Fibroblast of skin of abdomen (primary cell): ENCODE measurements around the gene RGSL1.
A peak's percentile ranks its signal among the peaks of the same experiment; 100 is the strongest.
"Not testable (repeated sequence)": the region's sequence is repeated elsewhere in the genome, so short reads cannot be mapped to it uniquely, and the experiment has no call there.

Source experiments
- DNase-seq: peaks from one replicate; pipeline ENCODE4 v3.0.0-alpha.2; 2013

The RGSL1 gene

DNA sequence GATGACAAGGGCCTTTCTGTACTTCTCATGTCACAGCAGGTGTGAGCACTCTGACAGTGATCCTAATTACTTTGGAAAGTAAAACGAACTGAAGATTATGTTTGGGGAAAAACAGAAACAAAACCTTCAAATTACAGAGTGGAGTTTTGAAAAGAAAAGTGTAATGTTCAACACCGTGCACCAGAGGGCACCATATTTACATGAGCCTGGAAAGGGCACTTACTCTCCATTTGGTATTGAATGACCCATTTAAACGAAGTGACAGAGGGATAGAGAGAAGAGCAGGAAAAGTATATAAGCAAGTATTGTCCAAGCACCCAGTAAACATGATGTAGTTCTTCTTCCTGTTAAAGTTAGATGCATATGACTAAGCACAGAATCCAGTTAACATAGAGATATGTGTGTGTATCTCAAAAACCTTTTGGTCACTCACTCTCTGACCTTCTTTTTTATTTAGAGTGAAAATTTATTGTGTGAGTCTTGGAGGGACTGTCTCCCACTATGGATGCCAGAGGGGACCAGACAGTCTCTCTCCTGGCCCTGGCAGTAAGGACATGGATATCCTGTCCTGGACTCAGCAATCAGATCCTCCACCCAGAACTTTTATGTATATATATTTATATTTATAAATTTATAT lies 3.8 kb upstream of the RGSL1 start:
- DNase-seq, result peak; percentile 33

DNA sequence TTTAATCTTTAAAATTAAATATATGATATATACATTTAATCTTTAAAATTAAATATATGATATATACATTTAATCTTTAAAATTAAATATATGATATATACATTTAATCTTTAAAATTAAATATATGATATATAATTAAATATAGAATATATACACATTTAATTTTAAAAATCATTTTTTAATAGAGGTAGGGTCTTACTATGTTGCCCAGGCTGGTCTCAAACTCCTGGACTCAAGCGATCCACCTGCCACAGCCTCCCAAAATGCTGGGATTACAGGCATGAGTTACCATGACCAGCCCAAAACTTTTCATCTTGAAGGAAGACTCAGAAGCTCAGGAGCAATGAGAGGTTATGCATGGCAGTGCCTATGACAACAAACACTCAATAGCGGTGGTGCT lies 2.8 kb upstream of the RGSL1 start:
- DNase-seq, result not testable (repeated sequence)

DNA sequence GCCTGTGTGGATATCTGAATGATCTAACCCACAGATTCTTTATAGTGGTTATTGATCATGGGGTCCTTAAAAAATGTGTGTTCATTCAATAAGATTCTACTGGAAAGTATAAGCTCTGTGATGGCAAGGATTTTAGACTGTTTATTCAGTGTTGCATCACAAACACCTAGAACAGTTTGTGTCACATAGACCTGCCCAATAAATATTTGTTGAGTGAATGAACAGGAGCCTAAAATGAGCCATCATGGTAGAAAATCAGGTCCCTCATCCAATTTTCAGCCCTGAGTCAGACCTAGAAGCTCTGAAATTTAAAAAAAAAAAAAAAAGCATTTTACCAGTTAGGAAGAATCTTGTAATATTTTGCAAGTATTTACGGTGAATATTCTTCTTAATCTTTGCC lies 2.3 kb upstream of the RGSL1 start:
- DNase-seq, result no peak

DNA sequence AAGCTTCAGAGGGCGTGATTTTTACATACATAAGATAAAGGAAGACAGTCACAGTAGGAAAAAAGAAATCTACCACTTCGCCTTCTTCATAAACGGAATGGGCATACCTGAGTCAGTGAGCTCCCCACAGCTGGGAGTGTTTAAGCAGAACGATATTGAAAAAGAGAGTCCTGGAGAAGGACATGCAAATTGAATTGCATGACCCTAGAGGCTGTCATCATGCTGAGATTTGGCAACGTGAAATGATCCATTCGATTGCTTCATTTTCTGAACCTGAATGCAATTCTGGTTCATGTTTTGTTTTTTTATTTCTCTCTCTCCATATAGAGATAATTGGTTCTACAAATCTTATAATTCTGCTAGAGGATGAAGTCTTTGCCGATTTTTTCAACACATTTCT lies 3.7 kb downstream of the RGSL1 start:
- no peak for DNase-seq

DNA sequence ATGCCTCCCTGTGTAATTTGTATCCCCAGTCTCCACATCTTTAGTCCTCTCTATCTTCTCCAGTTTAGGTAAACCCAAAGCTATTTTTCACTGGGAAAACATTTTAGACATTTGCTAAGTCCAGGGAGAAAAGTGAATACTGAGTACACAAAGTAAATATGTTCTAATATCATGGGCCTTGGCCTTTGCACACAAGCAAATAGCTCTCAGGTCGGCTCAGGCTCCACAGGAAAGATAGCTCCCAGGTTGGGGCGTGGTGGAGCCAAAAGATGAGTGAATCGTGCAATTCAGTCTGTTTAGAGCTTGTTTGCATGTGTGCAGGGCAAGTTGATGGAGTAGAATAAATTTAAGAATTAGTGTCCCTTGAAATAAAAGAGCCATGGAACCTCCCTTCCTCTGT lies 7.9 kb downstream of the RGSL1 start:
- no peak for DNase-seq

DNA sequence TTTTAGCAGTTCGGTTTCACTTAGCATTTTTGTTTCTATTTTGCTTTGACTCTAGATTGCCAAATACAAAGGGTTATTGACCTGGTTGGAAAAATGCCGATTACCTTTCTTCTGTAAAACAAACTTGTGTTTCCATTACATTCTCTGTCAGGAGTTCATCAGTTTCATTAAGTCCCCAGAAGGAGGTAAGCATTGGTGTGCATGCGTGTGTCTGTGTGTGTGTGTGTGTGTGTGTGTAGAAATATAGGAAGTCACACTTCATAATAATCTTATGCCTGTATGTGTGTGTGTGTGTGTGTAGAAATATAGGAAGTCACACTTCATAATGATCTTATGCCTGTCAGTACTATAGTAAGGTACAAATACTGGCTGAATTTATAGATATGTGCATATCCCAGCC lies 10.0 kb downstream of the RGSL1 start:
- no peak for DNase-seq

DNA sequence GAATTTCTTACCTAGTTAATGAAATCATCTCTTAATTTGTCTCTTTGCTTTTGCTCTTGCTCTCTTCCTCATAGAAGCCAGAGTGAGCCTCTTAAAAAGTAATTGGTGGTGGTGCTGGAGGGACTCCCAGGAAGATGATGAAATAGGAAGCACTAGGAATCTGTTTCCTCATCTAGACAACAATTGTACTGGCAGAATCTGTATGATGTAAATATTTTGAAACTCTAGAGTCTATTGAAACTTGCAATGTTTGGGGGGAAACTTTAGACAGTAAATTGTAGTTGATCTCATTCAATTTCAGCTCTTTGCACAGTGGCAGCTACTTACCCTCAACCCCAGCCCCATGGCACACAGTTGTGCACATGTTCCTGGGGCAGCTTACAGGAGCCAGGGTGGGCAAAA lies 10.6 kb downstream of the RGSL1 start:
- peak; percentile 10 for DNase-seq

DNA sequence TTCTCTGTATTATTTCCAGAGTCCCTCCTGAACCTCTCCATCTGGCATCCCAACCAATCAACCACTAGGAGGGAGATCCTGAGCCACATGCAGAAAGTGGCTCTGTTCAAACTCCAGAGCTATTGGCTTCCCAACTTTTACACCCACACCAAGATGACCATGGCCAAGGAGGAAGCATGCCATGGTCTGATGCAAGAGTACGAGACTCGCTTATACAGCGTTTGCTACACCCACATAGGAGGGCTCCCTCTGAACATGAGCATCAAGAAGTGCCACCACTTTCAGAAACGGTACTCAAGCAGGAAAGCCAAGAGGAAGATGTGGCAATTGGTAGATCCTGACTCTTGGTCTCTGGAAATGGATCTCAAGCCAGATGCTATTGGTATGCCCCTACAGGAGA lies 23.6 kb downstream of the RGSL1 start:
- DNase-seq, result no peak

DNA sequence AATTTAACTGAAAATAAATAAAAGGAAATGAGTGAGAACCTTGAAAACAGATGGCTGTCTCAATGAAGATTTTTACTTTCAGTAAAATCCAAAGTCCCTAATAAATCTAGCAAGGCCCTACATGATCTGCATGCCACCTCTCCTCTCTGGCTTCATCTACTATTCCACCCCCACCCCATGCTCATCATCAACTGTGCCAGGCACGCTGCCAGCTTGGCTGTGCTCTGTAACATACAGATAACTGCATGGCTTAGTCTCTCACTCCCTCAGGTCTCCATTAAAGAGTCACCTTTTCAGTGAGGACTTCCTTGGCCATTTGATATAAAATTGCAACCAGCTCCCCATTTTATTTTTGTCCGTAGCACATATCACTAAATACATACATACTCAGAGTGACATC lies 26.7 kb downstream of the RGSL1 start:
- no peak for DNase-seq

DNA sequence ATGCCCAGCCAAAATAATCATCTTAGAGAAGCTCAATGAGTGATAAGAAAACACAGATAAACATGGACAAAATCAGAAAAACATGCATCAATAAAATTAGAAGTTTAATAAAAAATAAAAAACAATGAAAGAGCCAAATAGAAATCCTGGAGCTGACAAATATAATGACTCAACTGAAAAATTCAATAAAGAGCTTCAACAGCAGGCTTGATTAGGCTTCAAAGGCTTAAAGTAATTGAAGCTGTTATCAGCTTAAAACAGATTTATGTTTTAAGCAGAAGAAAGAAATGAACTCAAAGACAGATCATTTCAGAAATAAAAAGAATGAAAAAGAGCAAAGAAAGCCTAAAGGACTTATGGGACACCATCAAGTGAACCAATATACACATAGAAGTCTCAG lies 28.3 kb downstream of the RGSL1 start:
- no peak for DNase-seq

DNA sequence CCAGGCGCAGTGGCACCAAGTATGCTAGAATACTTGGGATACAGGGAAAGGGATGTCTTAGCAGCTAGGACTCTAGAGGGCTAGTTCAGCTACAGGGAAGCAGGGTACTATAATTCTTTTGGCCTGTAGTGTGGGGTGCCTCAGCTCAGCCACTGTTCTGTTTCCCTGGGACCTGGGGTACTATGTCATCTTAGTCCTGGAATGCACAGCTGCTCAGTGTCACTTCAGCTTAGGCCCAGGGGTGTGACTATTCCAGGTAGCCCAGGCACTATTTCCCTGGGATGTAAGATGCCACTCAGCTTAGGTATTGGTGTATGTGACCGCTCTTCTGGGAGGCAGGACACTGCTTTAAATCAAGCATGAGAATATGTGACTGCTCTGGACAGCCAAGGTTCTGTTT lies 34.1 kb downstream of the RGSL1 start:
- DNase-seq, result no peak

DNA sequence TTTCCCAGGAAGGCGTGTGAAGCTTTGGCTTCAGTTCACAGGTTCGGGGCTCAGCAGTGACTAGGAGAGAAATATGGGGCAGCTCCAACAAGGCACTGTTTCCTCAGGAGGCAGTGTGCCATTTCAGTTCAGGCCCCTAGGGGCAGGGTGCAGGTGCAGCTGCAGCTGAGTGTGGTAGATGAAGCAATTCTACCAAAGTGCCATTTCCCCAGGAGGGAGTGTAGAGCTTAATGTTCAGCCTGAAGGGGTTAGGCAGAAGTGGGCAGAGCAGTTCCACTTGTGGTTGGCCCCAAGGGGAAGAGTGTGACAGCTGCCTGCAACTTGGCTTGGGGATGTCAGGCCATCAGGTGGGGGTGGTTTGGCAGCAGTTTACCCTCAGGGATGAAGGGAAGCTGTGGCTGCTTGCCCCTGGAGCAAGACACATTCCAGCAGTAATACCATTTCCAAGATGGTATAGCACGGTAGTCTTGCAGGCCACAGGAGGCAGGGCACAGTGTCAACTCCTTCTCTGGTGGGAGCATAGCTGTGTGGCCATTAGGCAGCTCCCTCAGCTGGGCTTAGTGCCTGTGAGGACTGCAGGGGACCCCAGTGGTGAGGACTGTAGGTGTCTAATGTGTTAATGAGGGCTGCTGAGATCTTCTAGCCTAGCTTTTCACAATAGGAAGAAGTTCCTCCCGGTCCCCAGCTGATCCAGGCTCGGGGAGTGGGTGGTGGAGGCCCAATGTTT lies 34.7 kb downstream of the RGSL1 start:
- DNase-seq, result no peak

DNA sequence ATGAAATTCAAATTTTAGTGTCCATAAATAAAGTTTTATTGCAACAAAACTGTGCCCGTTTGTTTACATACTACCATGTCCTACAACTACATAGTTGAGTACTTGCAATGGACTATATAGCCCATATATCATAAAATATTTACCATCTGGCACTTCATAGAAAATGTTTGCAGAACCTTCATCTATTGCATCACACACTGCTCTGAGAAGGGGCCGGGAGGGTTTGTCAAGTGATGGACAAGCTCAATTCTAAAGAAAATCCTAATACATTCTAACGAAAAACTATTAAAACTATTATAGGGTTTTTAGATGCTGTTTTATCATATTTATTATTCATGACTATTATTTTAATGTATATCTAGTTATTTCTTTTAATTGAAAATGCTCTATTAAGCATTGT lies 35.9 kb downstream of the RGSL1 start:
- no peak for DNase-seq

DNA sequence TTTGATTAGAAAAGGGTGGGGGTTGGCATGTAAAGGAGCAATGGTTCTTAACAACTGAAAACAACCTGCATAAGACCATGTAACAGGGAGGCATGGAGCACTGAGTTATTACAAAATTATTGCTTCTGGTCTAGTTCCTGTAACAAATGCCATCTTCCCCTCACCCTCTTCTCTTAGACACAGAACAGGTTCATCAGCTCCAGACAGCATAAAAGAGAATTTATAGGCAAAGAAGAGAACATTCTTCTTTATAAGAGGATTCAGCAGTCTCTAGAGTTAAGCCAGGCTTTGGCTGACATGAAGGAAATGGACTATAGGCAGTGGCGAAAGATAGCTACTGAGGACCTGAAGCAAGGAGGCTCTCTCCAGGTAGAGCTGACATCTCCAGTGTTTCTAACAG lies 38.9 kb downstream of the RGSL1 start:
- DNase-seq, result no peak

DNA sequence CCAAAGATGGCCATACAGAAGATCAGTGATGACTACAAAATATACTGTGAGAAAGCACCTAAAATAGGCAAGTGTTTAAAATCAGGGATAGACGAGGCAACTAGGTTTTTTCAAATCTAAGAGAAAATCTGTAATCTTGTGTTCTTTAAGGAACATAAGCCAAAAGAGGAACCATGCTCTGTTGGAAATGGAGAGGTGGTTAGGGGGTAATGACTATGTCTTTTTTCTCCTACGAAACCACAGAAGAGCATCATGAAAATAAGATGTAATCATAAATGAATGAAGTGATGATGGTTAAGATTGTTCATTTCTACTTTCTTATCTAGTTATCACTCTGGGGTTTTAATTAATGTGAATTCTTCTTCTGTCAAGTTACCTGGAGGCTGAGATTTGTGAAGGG lies 43.1 kb downstream of the RGSL1 start:
- DNase-seq, result no peak

DNA sequence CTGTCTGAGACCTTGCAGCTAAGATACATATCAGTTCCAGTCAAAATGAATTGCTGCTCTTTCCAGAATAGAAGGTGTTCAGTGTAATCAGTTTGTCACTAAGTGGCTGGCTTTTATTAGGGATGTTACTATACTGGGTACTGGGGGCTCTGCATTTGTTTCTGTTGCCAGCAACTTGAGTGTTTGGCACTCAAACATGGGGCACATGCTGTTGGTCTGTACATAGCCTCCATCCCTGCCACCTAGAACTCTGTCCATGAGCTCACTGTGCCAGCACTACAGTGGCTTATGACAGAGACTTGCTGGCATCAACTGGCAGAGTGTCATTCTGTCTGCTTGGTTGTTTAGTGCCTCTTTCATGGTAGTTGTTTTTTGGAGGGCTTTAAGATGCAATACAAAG lies 45.1 kb downstream of the RGSL1 start:
- no peak for DNase-seq

DNA sequence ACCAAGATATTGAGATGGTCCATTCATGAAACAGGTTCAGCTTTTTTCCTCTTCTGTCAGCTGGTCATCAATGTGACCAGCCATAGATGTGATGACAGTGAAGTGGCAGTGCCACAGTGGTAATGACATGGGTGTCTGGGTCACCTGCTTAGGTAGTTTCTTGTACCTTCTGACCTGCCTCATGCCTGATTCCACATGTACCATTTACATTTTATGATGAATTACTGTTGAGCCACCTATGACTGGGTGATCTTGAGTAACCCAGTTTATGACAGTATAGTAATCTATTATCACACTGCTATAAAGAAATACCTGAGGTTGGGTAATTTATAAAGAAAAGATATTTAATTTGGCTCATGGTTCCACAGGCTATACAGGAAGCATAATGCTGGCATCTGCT lies 45.7 kb downstream of the RGSL1 start:
- DNase-seq, result no peak

DNA sequence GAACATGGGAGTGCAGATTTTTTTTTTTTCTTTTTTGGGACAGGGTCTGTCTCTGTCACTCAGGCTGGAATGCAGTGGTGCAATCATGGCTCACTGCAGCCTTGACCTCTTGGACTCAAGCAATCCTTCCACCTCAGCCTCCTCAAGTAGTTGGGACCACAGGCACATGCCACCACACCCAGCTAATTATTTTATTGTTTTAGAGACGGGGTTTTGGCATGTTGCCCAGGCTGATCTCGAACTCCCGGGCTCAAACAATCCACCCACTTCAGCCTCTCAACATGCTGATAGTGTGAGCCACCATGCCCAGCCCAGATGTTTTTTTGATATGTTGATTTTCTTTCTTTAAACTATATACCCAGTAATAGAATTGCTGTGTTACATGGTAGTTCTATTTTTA lies 57.7 kb downstream of the RGSL1 start:
- no peak for DNase-seq

DNA sequence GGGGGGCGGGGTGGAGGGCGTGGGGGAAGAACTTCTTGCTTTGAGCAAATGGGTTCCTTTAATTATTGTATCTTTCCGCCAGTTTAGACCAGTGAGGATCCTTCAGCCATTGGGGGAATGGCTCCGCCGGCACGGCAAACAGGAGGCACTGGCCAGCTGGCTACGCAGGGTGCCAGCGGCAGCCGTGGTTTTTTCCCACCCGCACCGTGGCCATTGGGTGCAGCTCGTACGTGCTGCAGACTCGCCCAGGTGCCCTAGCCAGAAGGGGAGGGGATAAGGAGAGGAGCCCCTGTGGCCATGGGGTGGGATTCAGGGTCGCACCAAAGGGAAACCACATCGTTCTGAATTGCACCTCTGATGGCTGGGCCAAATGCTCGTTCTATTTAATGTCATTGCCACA lies 65.6 kb downstream of the RGSL1 start:
- no peak for DNase-seq

DNA sequence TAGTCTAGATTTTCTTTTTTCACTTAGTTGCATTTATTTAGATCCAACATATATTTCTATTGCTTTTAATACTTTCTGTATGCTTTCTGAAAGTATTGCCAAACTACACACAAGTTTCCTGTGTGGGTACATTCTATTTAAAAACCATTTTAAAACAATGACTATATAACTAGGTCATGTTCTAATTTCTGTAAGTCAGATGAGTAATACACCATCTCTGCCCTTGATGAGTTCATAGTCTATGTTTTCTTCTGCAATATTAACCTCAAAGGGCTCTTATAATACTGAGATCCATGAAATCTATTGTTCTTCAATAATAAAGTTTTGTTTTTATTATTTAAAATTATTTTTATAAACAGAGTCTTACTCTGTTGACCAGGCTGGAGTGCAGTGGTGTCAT lies 70.8 kb downstream of the RGSL1 start:
- no peak for DNase-seq

DNA sequence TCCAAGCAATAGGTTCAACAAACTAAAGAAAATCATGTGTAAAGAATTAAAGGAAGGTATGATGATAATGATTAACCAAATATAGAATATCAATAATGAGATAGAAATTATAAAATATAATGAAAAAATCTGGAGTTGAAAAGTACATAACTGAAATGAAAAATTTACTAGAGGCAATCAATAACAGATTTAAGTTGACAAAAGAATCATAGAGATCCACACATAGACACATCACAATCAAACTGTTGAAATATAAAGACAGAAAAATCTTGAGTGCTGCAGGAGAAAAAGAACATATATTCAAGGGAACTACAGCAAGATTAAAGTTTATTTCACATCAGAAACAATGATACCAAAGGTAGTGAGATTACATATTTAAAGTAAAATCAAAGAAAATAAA lies 75.4 kb downstream of the RGSL1 start:
- no peak for DNase-seq

DNA sequence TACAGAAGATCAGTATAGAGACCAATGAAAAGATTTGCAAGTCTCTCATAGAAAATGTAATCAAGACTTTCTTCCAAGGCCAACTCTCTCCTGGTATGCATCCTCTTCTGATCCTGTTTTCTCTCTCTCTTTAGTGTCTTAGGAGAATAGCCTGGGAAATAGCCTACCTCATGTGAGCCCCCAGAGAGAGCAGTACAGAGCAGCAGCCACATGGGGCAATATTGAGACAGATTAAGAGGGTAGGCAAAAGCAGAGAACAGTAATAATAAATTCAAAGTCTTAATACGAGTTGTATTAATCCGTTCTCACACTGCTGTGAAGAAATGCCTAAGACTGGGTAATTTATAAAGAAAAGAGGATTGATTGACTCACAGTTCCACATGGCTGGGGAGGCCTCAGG lies 77.7 kb downstream of the RGSL1 start:
- no peak for DNase-seq

DNA sequence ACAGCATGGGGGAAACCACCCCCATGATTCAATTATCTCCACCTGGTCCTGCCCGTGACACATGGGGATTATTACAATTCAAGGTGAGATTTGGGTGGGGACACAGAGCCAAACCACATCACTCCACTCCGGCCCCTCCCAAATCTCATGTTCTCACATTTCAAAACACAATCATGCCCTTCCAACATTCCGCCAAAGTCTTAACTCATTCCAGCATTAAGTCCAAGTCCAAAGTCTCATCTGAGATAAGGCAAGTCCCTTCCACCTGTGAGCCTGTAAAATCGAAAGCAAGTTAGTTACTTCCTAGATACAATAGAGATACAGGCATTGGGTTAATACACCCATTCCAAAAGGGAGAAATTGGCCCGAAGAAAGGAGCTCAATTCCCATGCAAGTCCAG lies 78.3 kb downstream of the RGSL1 start:
- DNase-seq, result not testable (repeated sequence)

DNA sequence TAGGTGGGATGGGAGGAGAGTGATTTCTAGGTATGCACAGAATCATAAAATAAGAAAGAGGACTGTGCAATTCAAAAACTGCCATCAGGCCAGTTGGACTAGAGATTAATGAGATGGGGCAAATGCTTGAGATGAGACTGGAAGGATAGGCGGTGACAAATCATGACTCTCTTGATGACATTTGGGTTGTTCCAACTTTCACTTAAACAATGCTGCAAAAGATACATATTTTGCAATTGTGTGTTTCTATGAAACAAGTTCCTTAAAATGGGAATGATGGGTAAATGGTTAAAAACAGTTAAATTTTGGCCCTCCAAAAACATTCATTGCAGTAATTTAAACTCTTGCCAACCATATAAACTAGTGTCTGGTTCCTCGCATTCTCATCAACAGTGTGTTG lies 84.0 kb downstream of the RGSL1 start:
- no peak for DNase-seq

DNA sequence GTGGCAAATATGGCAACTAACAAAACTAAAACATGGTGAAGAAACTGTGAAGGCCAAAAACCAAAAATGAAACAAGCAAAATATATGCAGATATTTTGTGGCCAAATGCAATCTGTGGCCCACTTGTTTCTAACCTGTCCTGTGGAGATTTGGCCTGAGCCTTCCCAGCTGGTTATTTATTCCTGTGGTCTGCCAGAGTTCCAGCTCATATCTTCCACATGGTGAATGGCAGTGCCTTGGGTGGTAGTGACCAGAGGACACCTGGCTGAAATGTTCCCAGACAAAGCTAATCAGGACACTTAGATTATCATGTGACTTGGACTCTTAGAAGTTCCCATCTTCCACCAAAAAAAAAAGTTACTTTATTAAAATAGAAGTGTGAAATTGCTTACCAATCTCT lies 99.4 kb downstream of the RGSL1 start:
- no peak for DNase-seq
